ACHN (cell line): ENCODE results near the gene DPP9.

Experiments used
- DNase-seq: peaks from one replicate; pipeline ENCODE4 v3.0.0-alpha.2; 2015
- in situ Hi-C: cut with HindIII; loops from 2 replicates; pipeline ENCODE4 v1.10.0; 2017; ENCODE audit warnings: low sequenced_read_pairs, low pct_ligation_motif_present, low pct_unique_long_range_greater_than_20kb

The DPP9 gene

GRCh38 chr19:4675346-4675745 is 48.3 kb downstream of the DPP9 start:
- in situ Hi-C loops = no loop called here
- DNase-seq = no peak

- no peak for DNase-seq
- in situ Hi-C loops = no loop called here
These were observed 49.9 kb downstream of the DPP9 start for GRCh38 chr19:4673726-4674125.

GRCh38 chr19:4673216-4673615 is 50.4 kb downstream of the DPP9 start:
- DNase-seq = no peak
- in situ Hi-C loops = no loop called here

- in situ Hi-C loops = no loop called here
- peak; percentile 70 for DNase-seq
These were observed 52.3 kb downstream of the DPP9 start for GRCh38 chr19:4671185-4671851.

GRCh38 chr19:4669723-4670480 is 53.7 kb downstream of the DPP9 start, which contains the start of gene MYDGF:
Gene MYDGF (minus strand): TSS chr19:4670342. CDS start chr19:4670334, 8 bp downstream.
- DNase-seq = peak; percentile 87
- in situ Hi-C loops = no loop called here

GRCh38 chr19:4664642-4665041 is 59.0 kb downstream of the DPP9 start:
- DNase-seq = no peak
- in situ Hi-C loops = no loop called here

- in situ Hi-C loops = no loop called here
- DNase-seq = no peak
These were observed 60.8 kb downstream of the DPP9 start for GRCh38 chr19:4662812-4663211.

- no peak for DNase-seq
- in situ Hi-C loops = no loop called here
These were observed 61.5 kb downstream of the DPP9 start for GRCh38 chr19:4662020-4662695.

GRCh38 chr19:4660993-4661392 is 62.6 kb downstream of the DPP9 start:
- no peak for DNase-seq
- in situ Hi-C loops = no loop called here

GRCh38 chr19:4660181-4660791 is 63.4 kb downstream of the DPP9 start:
- in situ Hi-C loops = no loop called here
- peak; percentile 39 for DNase-seq

GRCh38 chr19:4657835-4658234 is 65.8 kb downstream of the DPP9 start:
- DNase-seq = no peak
- in situ Hi-C loops = no loop called here

- in situ Hi-C loops = no loop called here
These were observed 66.4 kb downstream of the DPP9 start for GRCh38 chr19:4657262-4657661.

GRCh38 chr19:4656102-4656501 is 67.5 kb downstream of the DPP9 start:
- DNase-seq = no peak
- in situ Hi-C loops = no loop called here

More at GRCh38 chr19:4657262-4657661, 66.4 kb downstream of the DPP9 start:
- no peak for DNase-seq

GRCh38 chr19:4654437-4655361 is 68.9 kb downstream of the DPP9 start:
- no peak for DNase-seq
- in situ Hi-C loops = no loop called here

GRCh38 chr19:4653793-4654436 is 69.7 kb downstream of the DPP9 start:
- no peak for DNase-seq
- in situ Hi-C loops = no loop called here

- in situ Hi-C loops = no loop called here
- no peak for DNase-seq
These were observed 71.6 kb downstream of the DPP9 start for GRCh38 chr19:4652075-4652474.

- in situ Hi-C loops = no loop called here
- DNase-seq = no peak
These were observed 73.5 kb downstream of the DPP9 start for GRCh38 chr19:4650159-4650558.
